ENCODE results near the gene BORCS6. TPM values are rescaled to one million over a fixed set of nuclear protein-coding genes. Genes with fewer than 3 reads are reported as not detected.

BORCS6 gene
- total and polyA plus RNA-seq, 2 of the 13 experiments (the other 11 are each of a cell fraction or from before 2014, with no cell fraction given): 2.0 to 5.1 TPM

- peak; percentile 48; the same call in 1 of the 2 replicates for TF ChIP-seq UBTF (CRISPR knock-in tag; IDR thresholded peaks at IDR 0.05)
- TF ChIP-seq SALL2 (CRISPR knock-in tag; IDR thresholded peaks at IDR 0.05): peak; percentile 24; the same call in 1 of the 2 replicates
- TF ChIP-seq CEBPG (CRISPR knock-in tag; IDR thresholded peaks at IDR 0.05): no peak
- TF ChIP-seq ZNF160 (CRISPR knock-in tag; IDR thresholded peaks at IDR 0.05): no peak; the same call in 1 of the 2 replicates
- TF ChIP-seq ZNF7 (CRISPR knock-in tag; IDR thresholded peaks at IDR 0.05): no peak
- TF ChIP-seq ZNF556 (CRISPR knock-in tag; IDR thresholded peaks at IDR 0.05; ENCODE audit: borderline replicate concordance): 0 out of 2 replicates have a peak, but pooled peaks have one; percentile 22
- TF ChIP-seq NONO (IDR thresholded peaks at IDR 0.05): no peak
- TF ChIP-seq NONO (CRISPR knock-in tag; conservative IDR thresholded peaks at IDR 0.05): 0 out of 2 replicates have a peak, but pooled peaks have one; percentile 47
- TF ChIP-seq HDAC1 (CRISPR knock-in tag; IDR thresholded peaks at IDR 0.05): peak; percentile 8; the same call in 1 of the 2 replicates
Observed at GRCh38 chr17:8221663-8222379, 31.8 kb upstream of the BORCS6 start (continued).

Data from HepG2 (cell line).